ENCODE results near the gene PSORS1C2. TPM values are rescaled to one million over a fixed set of nuclear protein-coding genes. Genes with fewer than 3 reads are reported as not detected.

Gene PSORS1C2
- total RNA-seq, 1 experiment from 2014 or later = not detected

GRCh38 chr6:31145386-31145785, 6.5 kb upstream of the PSORS1C2 start:
- H3K27ac Mint-ChIP-seq (ENCODE audit: low read depth, unreplicated experiment) = no peak overlapping the region
- H3K4me1 Mint-ChIP-seq (ENCODE audit: insufficient read depth, unreplicated experiment) = no peaks in the 10 kb centered on the region
- CTCF ChIA-PET = interaction anchor here (0.6 to 2.4 kb wide), 5 partner anchors 17 to 234 kb away, joined by 3 to 12 read pairs (median 5); no protein-coding TSS in a partner anchor
- POLR2A ChIA-PET = interaction anchor here (0.6 to 1.5 kb wide), 2 partner anchors 13 to 24 kb away, joined by 3 to 6 read pairs; partner anchors contain the start of gene TCF19
- no peaks in the 10 kb centered on the region for H3K27me3 Mint-ChIP-seq (ENCODE audit: insufficient read depth, unreplicated experiment)
- peaks cover 26% of the 10 kb centered on the region for H3K36me3 Mint-ChIP-seq (ENCODE audit: insufficient read depth, unreplicated experiment)
- H3K9me3 Mint-ChIP-seq (ENCODE audit: unreplicated experiment) = no peaks in the 10 kb centered on the region
- TF ChIP-seq CTCF (IDR thresholded peaks at IDR 0.05; ENCODE audit: unreplicated experiment) = no peak
- no peak for DNase-seq (ENCODE audit: unreplicated experiment)
- H3K4me3 Mint-ChIP-seq (ENCODE audit: unreplicated experiment) = no peak overlapping the region
- intact Hi-C loops (cut with micrococcal nuclease) = no loop called here
- no TSS peak for BruUV-seq (replicated peaks)

GRCh38 chr6:31144970-31145340, 6.1 kb upstream of the PSORS1C2 start:
- H3K36me3 Mint-ChIP-seq (ENCODE audit: insufficient read depth, unreplicated experiment) = peaks cover 26% of the 10 kb centered on the region
- H3K4me3 Mint-ChIP-seq (ENCODE audit: unreplicated experiment) = no peak overlapping the region
- intact Hi-C loops (cut with micrococcal nuclease) = no loop called here
- ChIA-PET CTCF (interaction anchor here (0.6 to 2.4 kb wide), 5 partner anchors 16 to 235 kb away, joined by 3 to 12 read pairs (median 5); no protein-coding TSS in a partner anchor), POLR2A (interaction anchor here (0.9 to 1.5 kb wide), 2 partner anchors 14 to 30 kb away, joined by 3 to 6 read pairs; partner anchors contain the start of genes PSORS1C1 and TCF19)
- H3K4me1 Mint-ChIP-seq (ENCODE audit: insufficient read depth, unreplicated experiment) = peaks cover 3% of the 10 kb centered on the region
- no peak for TF ChIP-seq CTCF (IDR thresholded peaks at IDR 0.05; ENCODE audit: unreplicated experiment)
- DNase-seq (ENCODE audit: unreplicated experiment) = no peak
- no peaks in the 10 kb centered on the region for H3K27me3 Mint-ChIP-seq (ENCODE audit: insufficient read depth, unreplicated experiment)
- H3K27ac Mint-ChIP-seq (ENCODE audit: low read depth, unreplicated experiment) = no peak overlapping the region
- no peaks in the 10 kb centered on the region for H3K9me3 Mint-ChIP-seq (ENCODE audit: unreplicated experiment)
- no TSS peak for BruUV-seq (replicated peaks)

GRCh38 chr6:31144296-31144969, 5.6 kb upstream of the PSORS1C2 start:
- Mint-ChIP-seq H3K36me3 (ENCODE audit: insufficient read depth, unreplicated experiment) (peaks cover 26% of the 10 kb centered on the region), H3K27me3 (ENCODE audit: insufficient read depth, unreplicated experiment) (no peaks in the 10 kb centered on the region), H3K9me3 (ENCODE audit: unreplicated experiment) (no peaks in the 10 kb centered on the region), H3K4me3 (ENCODE audit: unreplicated experiment) (no peak overlapping the region), H3K4me1 (ENCODE audit: insufficient read depth, unreplicated experiment) (peaks cover 8% of the 10 kb centered on the region), H3K27ac (ENCODE audit: low read depth, unreplicated experiment) (no peak overlapping the region)
- intact Hi-C loops (cut with micrococcal nuclease) = no loop called here
- ChIA-PET CTCF (interaction anchor here (0.6 to 2.4 kb wide), 4 partner anchors 16 to 222 kb away, joined by 3 to 12 read pairs (median 5); no protein-coding TSS in a partner anchor), POLR2A (interaction anchor here (0.9 to 1.1 kb wide), 2 partner anchors 8 to 30 kb away, joined by 3 read pairs; partner anchors contain the start of gene PSORS1C1)
- DNase-seq (ENCODE audit: unreplicated experiment) = no peak
- no peak for TF ChIP-seq CTCF (IDR thresholded peaks at IDR 0.05; ENCODE audit: unreplicated experiment)
- BruUV-seq (replicated peaks) = no TSS peak

- Mint-ChIP-seq H3K27me3 (ENCODE audit: insufficient read depth, unreplicated experiment) (no peaks in the 10 kb centered on the region), H3K4me3 (ENCODE audit: unreplicated experiment) (no peak overlapping the region), H3K4me1 (ENCODE audit: insufficient read depth, unreplicated experiment) (peaks cover 8% of the 10 kb centered on the region), H3K9me3 (ENCODE audit: unreplicated experiment) (no peaks in the 10 kb centered on the region), H3K27ac (ENCODE audit: low read depth, unreplicated experiment) (no peak overlapping the region), H3K36me3 (ENCODE audit: insufficient read depth, unreplicated experiment) (peaks cover 26% of the 10 kb centered on the region)
- intact Hi-C loops (cut with micrococcal nuclease) = no loop called here
- BruUV-seq (replicated peaks) = no TSS peak
- TF ChIP-seq CTCF (IDR thresholded peaks at IDR 0.05; ENCODE audit: unreplicated experiment) = no peak
- ChIA-PET CTCF (interaction anchor here (0.6 to 1.7 kb wide), 2 partner anchors 83 to 223 kb away, joined by 3 to 5 read pairs; no protein-coding TSS in a partner anchor), POLR2A (interaction anchor here (0.7 kb wide), 1 partner anchor 391 kb away, joined by 3 read pairs; no protein-coding TSS in a partner anchor)
- DNase-seq (ENCODE audit: unreplicated experiment) = no peak
Observed at GRCh38 chr6:31143148-31143547, 4.3 kb upstream of the PSORS1C2 start.

All from MCF 10A (cell line).